SJSA1 (cell line): Measurements from ENCODE around the gene ST7L. TPM values are rescaled to one million over a fixed set of nuclear protein-coding genes. Genes with fewer than 3 reads are reported as not detected.

Experiments
- DNase-seq, 2 experiments: peaks; one replicate each; pipeline ENCODE4 v3.0.0-alpha.2; 2015 to 2020; ENCODE audit warnings: low spot score in 2 of 2, low read depth in 1 of 2
- H3K27ac ChIP-seq: fragments of 250-450 bp; sonication (Bioruptor Pico); 2 replicates; pipeline ENCODE4 v1.5.1; 2020; ENCODE audit warnings: mild to moderate bottlenecking, moderate library complexity
- H3K27me3 ChIP-seq: fragments of 250-450 bp; sonication (Bioruptor Pico); replicated peaks from 2 replicates; pipeline ENCODE4 v1.5.1; 2020; ENCODE audit warnings: mild to moderate bottlenecking, moderate library complexity
- H3K36me3 ChIP-seq: fragments of 250-450 bp; sonication (Bioruptor Pico); 2 replicates; pipeline ENCODE4 v1.5.1; 2020; ENCODE audit warnings: mild to moderate bottlenecking
- H3K4me1 ChIP-seq: fragments of 250-450 bp; sonication (Bioruptor Pico); replicated peaks from 2 replicates; pipeline ENCODE4 v1.6.1; 2021; ENCODE audit warnings: mild to moderate bottlenecking
- H3K4me3 ChIP-seq: fragments of 250-450 bp; sonication (Bioruptor Pico); 2 replicates; pipeline ENCODE4 v1.5.1; 2020; ENCODE audit warnings: mild to moderate bottlenecking
- H3K9me3 ChIP-seq: fragments of 250-450 bp; sonication (Bioruptor Pico); replicated peaks from 2 replicates; pipeline ENCODE4 v1.5.1; 2020; ENCODE audit warnings: mild to moderate bottlenecking
- total RNA-seq: library from RNA; depleted of rRNA; stranded (reverse); fragments of >200 nt; shearing (Covaris generic); gene quantifications from 2 replicates; pipeline ENCODE4 v1.2.3, GENCODE V29; 2014

Gene ST7L
- total RNA-seq, 1 experiment from 2014 or later = 28.4 TPM

- peaks cover 4% of the 10 kb centered on the region; the same call in 1 of the 2 replicates for H3K4me1 ChIP-seq
- H3K27ac ChIP-seq = no peak overlapping the region
- H3K9me3 ChIP-seq = no peaks in the 10 kb centered on the region
- no peak overlapping the region for H3K4me3 ChIP-seq
- H3K27me3 ChIP-seq = no peaks in the 10 kb centered on the region
- H3K36me3 ChIP-seq = no peaks in the 10 kb centered on the region
- no peak for DNase-seq
Observed at GRCh38 chr1:112554411-112554810, 64.5 kb downstream of the ST7L start.

GRCh38 chr1:112549590-112549989 is 69.4 kb downstream of the ST7L start:
- no peaks in the 10 kb centered on the region for H3K27me3 ChIP-seq
- H3K4me3 ChIP-seq = no peak overlapping the region
- no peaks in the 10 kb centered on the region for H3K9me3 ChIP-seq
- peaks cover 20% of the 10 kb centered on the region for H3K4me1 ChIP-seq
- DNase-seq = no peak
- no peak overlapping the region for H3K27ac ChIP-seq
- peaks cover 9% of the 10 kb centered on the region for H3K36me3 ChIP-seq

- DNase-seq = no peak
- Histone ChIP-seq H3K27ac (no peak overlapping the region), H3K9me3 (no peaks in the 10 kb centered on the region), H3K36me3 (peaks cover 9% of the 10 kb centered on the region), H3K4me3 (no peak overlapping the region), H3K4me1 (peaks cover 30% of the 10 kb centered on the region), H3K27me3 (no peaks in the 10 kb centered on the region)
Observed at GRCh38 chr1:112548547-112548946, 70.4 kb downstream of the ST7L start.

- H3K27ac ChIP-seq = peak overlapping the region; percentile 99
- H3K4me3 ChIP-seq = no peak overlapping the region
- peaks cover 15% of the 10 kb centered on the region for H3K36me3 ChIP-seq
- H3K27me3 ChIP-seq = no peaks in the 10 kb centered on the region
- peak; percentile 59 to 62 for DNase-seq
- no peaks in the 10 kb centered on the region for H3K9me3 ChIP-seq
- peaks cover 34% of the 10 kb centered on the region for H3K4me1 ChIP-seq
Observed at GRCh38 chr1:112546076-112546475, 72.9 kb downstream of the ST7L start.

GRCh38 chr1:112544751-112545150 is 74.2 kb downstream of the ST7L start:
- Histone ChIP-seq H3K4me3 (no peak overlapping the region), H3K27me3 (no peaks in the 10 kb centered on the region), H3K36me3 (peaks cover 27% of the 10 kb centered on the region), H3K27ac (peak overlapping the region; percentile 99), H3K4me1 (peaks cover 34% of the 10 kb centered on the region), H3K9me3 (no peaks in the 10 kb centered on the region)
- DNase-seq = no peak

GRCh38 chr1:112544011-112544688 is 74.8 kb downstream of the ST7L start:
- H3K4me3 ChIP-seq = no peak overlapping the region
- no peaks in the 10 kb centered on the region for H3K9me3 ChIP-seq
- peaks cover 28% of the 10 kb centered on the region for H3K36me3 ChIP-seq
- H3K27ac ChIP-seq = peak overlapping the region; percentile 99
- DNase-seq = peak; percentile 59 to 79
- H3K4me1 ChIP-seq = peaks cover 34% of the 10 kb centered on the region
- no peaks in the 10 kb centered on the region for H3K27me3 ChIP-seq

- no peaks in the 10 kb centered on the region for H3K9me3 ChIP-seq
- peaks cover 35% of the 10 kb centered on the region for H3K4me1 ChIP-seq
- no peak for DNase-seq
- H3K27ac ChIP-seq = no peak overlapping the region
- no peak overlapping the region for H3K4me3 ChIP-seq
- H3K27me3 ChIP-seq = no peaks in the 10 kb centered on the region
- H3K36me3 ChIP-seq = peaks cover 29% of the 10 kb centered on the region
Observed at GRCh38 chr1:112542206-112542973, 76.6 kb downstream of the ST7L start.

- Histone ChIP-seq H3K27me3 (no peaks in the 10 kb centered on the region), H3K9me3 (no peaks in the 10 kb centered on the region), H3K4me1 (peaks cover 37% of the 10 kb centered on the region), H3K4me3 (no peak overlapping the region), H3K27ac (no peak overlapping the region), H3K36me3 (peaks cover 29% of the 10 kb centered on the region)
- DNase-seq = no peak
Observed at GRCh38 chr1:112541299-112541698, 77.6 kb downstream of the ST7L start.

- Histone ChIP-seq H3K27ac (no peak overlapping the region), H3K4me1 (peaks cover 27% of the 10 kb centered on the region), H3K36me3 (peaks cover 24% of the 10 kb centered on the region), H3K9me3 (no peaks in the 10 kb centered on the region), H3K27me3 (no peaks in the 10 kb centered on the region), H3K4me3 (no peak overlapping the region)
- DNase-seq = no peak
Observed at GRCh38 chr1:112540226-112540794, 78.6 kb downstream of the ST7L start.

GRCh38 chr1:112538883-112539282 is 80.1 kb downstream of the ST7L start:
- no peaks in the 10 kb centered on the region for H3K27me3 ChIP-seq
- H3K27ac ChIP-seq = no peak overlapping the region
- DNase-seq = no peak
- peaks cover 24% of the 10 kb centered on the region for H3K36me3 ChIP-seq
- no peak overlapping the region for H3K4me3 ChIP-seq
- H3K4me1 ChIP-seq = peaks cover 12% of the 10 kb centered on the region
- H3K9me3 ChIP-seq = no peaks in the 10 kb centered on the region

GRCh38 chr1:112537456-112537855 is 81.5 kb downstream of the ST7L start:
- Histone ChIP-seq H3K4me1 (peaks cover 18% of the 10 kb centered on the region), H3K27ac (no peak overlapping the region), H3K27me3 (no peaks in the 10 kb centered on the region), H3K9me3 (no peaks in the 10 kb centered on the region), H3K36me3 (peaks cover 22% of the 10 kb centered on the region), H3K4me3 (no peak overlapping the region)
- DNase-seq = no peak

- DNase-seq = no peak
- no peaks in the 10 kb centered on the region for H3K27me3 ChIP-seq
- no peaks in the 10 kb centered on the region for H3K9me3 ChIP-seq
- H3K4me1 ChIP-seq = peaks cover 24% of the 10 kb centered on the region
- H3K36me3 ChIP-seq = peaks cover 22% of the 10 kb centered on the region
- no peak overlapping the region for H3K27ac ChIP-seq
- no peak overlapping the region for H3K4me3 ChIP-seq
Observed at GRCh38 chr1:112536561-112536960, 82.4 kb downstream of the ST7L start.

- DNase-seq = peak in 1 of 2 experiments; percentile 54
- Histone ChIP-seq H3K27me3 (no peaks in the 10 kb centered on the region), H3K4me3 (no peak overlapping the region), H3K4me1 (peaks cover 47% of the 10 kb centered on the region), H3K36me3 (peaks cover 4% of the 10 kb centered on the region; the same call in 1 of the 2 replicates), H3K9me3 (no peaks in the 10 kb centered on the region), H3K27ac (peak overlapping the region; percentile 84)
Observed at GRCh38 chr1:112533029-112533428, 85.9 kb downstream of the ST7L start.

- Histone ChIP-seq H3K27me3 (no peaks in the 10 kb centered on the region), H3K9me3 (no peaks in the 10 kb centered on the region), H3K4me1 (peaks cover 53% of the 10 kb centered on the region), H3K27ac (peak overlapping the region; percentile 84), H3K4me3 (no peak overlapping the region), H3K36me3 (peaks cover 5% of the 10 kb centered on the region; the same call in 1 of the 2 replicates)
- DNase-seq = no peak
Observed at GRCh38 chr1:112532064-112532463, 86.9 kb downstream of the ST7L start.
